ENCODE data around the gene NRGN. TPM values are rescaled to one million over a fixed set of nuclear protein-coding genes. Genes with fewer than 3 reads are reported as not detected.

NRGN gene
- total and polyA plus RNA-seq, 2 of the 4 experiments (the other 2 are of a cell fraction), result 0.54 to 24.8 TPM

GRCh38 chr11:124751741-124752470 lies 12.2 kb downstream of the NRGN start, which contains the start of gene VSIG2:
VSIG2 (minus strand) TSS chr11:124752255; CDS start chr11:124752137, 118 bp downstream.
- H3K23ac ChIP-seq (ENCODE audit: low read depth, low read length), result 0 out of 2 replicates have a peak within 1 kb of the TSS, but pooled peaks have one; percentile 55
- no peak for ATAC-seq (ENCODE audit: low read depth)
- H4K8ac ChIP-seq (ENCODE audit: low read depth in 2 of 2, low read length in 2 of 2), result peak within 1 kb of the TSS in 1 of 2 experiments; percentile 64; a peak in 1 of 4 replicates
- H3K27me3 ChIP-seq (ENCODE audit: control insufficient read depth, insufficient read depth, low read length), result no peaks in the 10 kb centered on the region; the same call in 1 of the 2 replicates
- no peaks in the 10 kb centered on the region for H3K9me3 ChIP-seq (ENCODE audit: control insufficient read depth, insufficient read depth, low read length)
- H4K20me1 ChIP-seq (ENCODE audit: insufficient read depth, low read length), result no peaks in the 10 kb centered on the region
- H2AK9ac ChIP-seq (replicated peaks; ENCODE audit: low read depth, low read length, poor library complexity), result peak within 1 kb of the TSS; percentile 74
- no peak within 1 kb of the TSS for H3K9ac ChIP-seq (ENCODE audit: low read depth, low read length)
- dilution Hi-C loops (cut with HindIII; ENCODE audit: low sequenced_read_pairs, unreplicated experiment) (no loop called here), intact Hi-C loops (cut with micrococcal nuclease) (no loop called here), in situ Hi-C loops (cut with MboI; ENCODE audit: low sequenced_read_pairs) (no loop called here)
- CTCF ChIA-PET, result interaction anchor here (1.5 kb wide), 1 partner anchor 11 kb away, joined by 3 read pairs; no protein-coding TSS in a partner anchor
- H4K5ac ChIP-seq (ENCODE audit: low read depth, low read length), result no peak within 1 kb of the TSS
- no peak within 1 kb of the TSS for H3K4me2 ChIP-seq (ENCODE audit: low read depth, low read length)
- H3K9me1 ChIP-seq (ENCODE audit: insufficient read depth, low read length), result peaks cover 26% of the 10 kb centered on the region
- H2BK120ac ChIP-seq (ENCODE audit: low read depth, low read length), result peak within 1 kb of the TSS; percentile 47
- peak within 1 kb of the TSS; percentile 68; the same call in 1 of the 2 replicates for H2BK20ac ChIP-seq (ENCODE audit: low read depth, low read length)
- BruUV-seq (replicated peaks), result no TSS peak
- no peak within 1 kb of the TSS; the same call in 1 of the 2 replicates for H4K91ac ChIP-seq (ENCODE audit: insufficient read depth, low read depth, low read length)
- H3K56ac ChIP-seq (ENCODE audit: extremely low read depth, insufficient read depth, low read length), result no peak within 1 kb of the TSS
- H3K4me1 ChIP-seq (ENCODE audit: control insufficient read depth, insufficient read depth, low read length), result peaks cover 14% of the 10 kb centered on the region
- no peak within 1 kb of the TSS for H3K4me3 ChIP-seq (ENCODE audit: insufficient read depth, low read depth, low read length)
- H3K27ac ChIP-seq (ENCODE audit: insufficient read depth, low read length), result no peak within 1 kb of the TSS
- H3K36me3 ChIP-seq (ENCODE audit: control insufficient read depth, insufficient read depth, low read length), result no peaks in the 10 kb centered on the region
- peak within 1 kb of the TSS; percentile 35; the same call in 1 of the 3 replicates for H2BK15ac ChIP-seq (ENCODE audit: low read depth, low read length)
- H3K18ac ChIP-seq (ENCODE audit: low read depth, low read length), result no peak within 1 kb of the TSS
- WGBS, 2 experiments (ENCODE audit: extremely low coverage in 2 of 2, insufficient read length in 1 of 2), result 47% methylated on average over 11 of the region's 42 CpGs; no CpG with 5 or more reads in 1 of the 2 experiments
- no peak within 1 kb of the TSS for H2BK5ac ChIP-seq (ENCODE audit: low read depth, low read length, poor library complexity, severe bottlenecking)
- POLR2A ChIA-PET (ENCODE audit: unreplicated experiment), result no interaction called here
- no peaks in the 10 kb centered on the region for H3K79me1 ChIP-seq (ENCODE audit: low read depth in 1 of 2, low read length in 2 of 2)
- TF ChIP-seq BHLHE40 (IDR thresholded peaks at IDR 0.05; ENCODE audit: low read depth, low read length) (no peak), SMC3 (IDR thresholded peaks at IDR 0.05; ENCODE audit: low read depth, low read length) (no peak), CEBPB (IDR thresholded peaks at IDR 0.05; ENCODE audit: low read depth, low read length) (no peak), MAZ (IDR thresholded peaks at IDR 0.05; ENCODE audit: borderline replicate concordance, low read depth, low read length) (no peak), CHD1 (IDR thresholded peaks at IDR 0.05; ENCODE audit: low read depth, low read length) (no peak), FOS (IDR thresholded peaks at IDR 0.05; ENCODE audit: low read depth, low read length) (no peak), POLR2A (IDR thresholded peaks at IDR 0.05; ENCODE audit: low read depth, low read length) (no peak)
- TF ChIP-seq, protein P1, sequence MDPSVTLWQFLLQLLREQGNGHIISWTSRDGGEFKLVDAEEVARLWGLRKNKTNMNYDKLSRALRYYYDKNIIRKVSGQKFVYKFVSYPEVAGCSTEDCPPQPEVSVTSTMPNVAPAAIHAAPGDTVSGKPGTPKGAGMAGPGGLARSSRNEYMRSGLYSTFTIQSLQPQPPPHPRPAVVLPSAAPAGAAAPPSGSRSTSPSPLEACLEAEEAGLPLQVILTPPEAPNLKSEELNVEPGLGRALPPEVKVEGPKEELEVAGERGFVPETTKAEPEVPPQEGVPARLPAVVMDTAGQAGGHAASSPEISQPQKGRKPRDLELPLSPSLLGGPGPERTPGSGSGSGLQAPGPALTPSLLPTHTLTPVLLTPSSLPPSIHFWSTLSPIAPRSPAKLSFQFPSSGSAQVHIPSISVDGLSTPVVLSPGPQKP (IDR thresholded peaks at IDR 0.05; ENCODE audit: borderline replicate concordance, low read depth, low read length), result no peak
- no peak for DNase-seq
- H3K14ac ChIP-seq (replicated peaks; ENCODE audit: low read depth, low read length), result peak within 1 kb of the TSS; percentile 40
- peak within 1 kb of the TSS; percentile 56 for H2AK5ac ChIP-seq (ENCODE audit: low read depth, low read length)
- H3K4ac ChIP-seq (ENCODE audit: low read depth, low read length), result peak within 1 kb of the TSS; percentile 53
- H2AFZ ChIP-seq (replicated peaks; ENCODE audit: low read length, poor library complexity), result peak within 1 kb of the TSS; percentile 85

Data from IMR-90 (cell line).